Body of pancreas (tissue), 4 donors: ENCODE data around the gene SLC41A1.

ENCODE experiments used
- CTCF ChIP-seq, 7 experiments: fragments of 450-650 bp in 4 of 7; fragments of 200-600 bp in 3 of 7; sonication (generic) in 3 of 7; IDR thresholded peaks; one replicate each; pipeline ENCODE4 v1.5.1; 2016 to 2019; ENCODE audit warnings: antibody characterized with exemption in 7 of 7
- POLR2A ChIP-seq, 3 donors: fragments of 450-650 bp; IDR thresholded peaks; one replicate each; pipeline ENCODE4 v1.6.1; 2016; ENCODE audit warnings: antibody characterized with exemption in 3 of 3, mild to moderate bottlenecking in 2 of 3

GRCh38 chr1:205769641-205770365, 43.2 kb downstream of the SLC41A1 start:
- TF ChIP-seq CTCF (IDR thresholded peaks at IDR 0.05): no peak
- no peak for TF ChIP-seq POLR2A (IDR thresholded peaks at IDR 0.05)
